NT2/D1 (cell line): ENCODE data around the gene RAP1GAP2.

ENCODE experiments used
- DNase-seq: peaks from one replicate; pipeline ENCODE4 v3.0.0-alpha.2; 2011; ENCODE audit warnings: low read depth, low spot score
- H3K27me3 ChIP-seq: 2 replicates; pipeline ENCODE4 v1.6.0; 2011; ENCODE audit warnings: mild to moderate bottlenecking; ENCODE audit not compliant: insufficient read length, insufficient read depth
- H3K36me3 ChIP-seq: 2 replicates; pipeline ENCODE4 v1.6.1; 2011; ENCODE audit warnings: mild to moderate bottlenecking, low read length, mixed read lengths; ENCODE audit not compliant: insufficient read depth, insufficient read length
- H3K4me1 ChIP-seq: 2 replicates; pipeline ENCODE4 v1.5.1; 2011; ENCODE audit not compliant: insufficient read depth, insufficient read length
- H3K4me3 ChIP-seq: 2 replicates; pipeline ENCODE4 v1.5.1; 2011; ENCODE audit warnings: low read depth; ENCODE audit not compliant: insufficient read length
- H3K9ac ChIP-seq: 2 replicates; pipeline ENCODE4 v1.6.0; 2011; ENCODE audit warnings: low read depth; ENCODE audit not compliant: insufficient read length
- H3K9me3 ChIP-seq: 2 replicates; pipeline ENCODE4 v1.5.1; 2011; ENCODE audit warnings: mild to moderate bottlenecking, low read length; ENCODE audit not compliant: insufficient read depth
- SUZ12 ChIP-seq: IDR thresholded peaks from 2 replicates; pipeline ENCODE4 v1.6.1; 2011; ENCODE audit not compliant: insufficient read length, insufficient read depth; ENCODE audit errors: extremely low read depth
- YY1 ChIP-seq: IDR thresholded peaks from 2 replicates; pipeline ENCODE4 v1.6.1; 2011; ENCODE audit not compliant: insufficient read length, insufficient read depth
- ZNF274 ChIP-seq: IDR thresholded peaks from 2 replicates; pipeline ENCODE4 v1.6.1; 2011; ENCODE audit warnings: mild to moderate bottlenecking, low read depth, low read length

Gene RAP1GAP2

DNA sequence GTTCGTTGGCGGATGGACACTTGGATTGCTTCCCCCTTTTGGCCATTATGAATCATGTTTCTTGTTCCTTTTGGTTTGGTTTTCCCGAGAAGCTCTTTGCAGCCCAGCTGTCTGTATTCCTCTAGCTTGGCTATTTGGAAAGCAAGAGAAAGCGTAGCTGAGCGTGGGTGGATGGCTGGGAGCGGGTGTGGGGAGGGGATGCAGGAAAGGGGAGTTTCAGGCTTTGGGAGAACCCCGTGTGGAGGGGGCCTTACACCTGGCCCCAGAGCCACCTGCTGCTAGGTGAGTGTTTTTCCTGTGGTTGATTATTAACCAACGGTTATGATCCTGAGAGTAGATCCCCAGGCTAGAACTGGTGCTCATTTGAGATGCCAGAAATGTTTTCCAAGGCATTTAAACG is 103.7 kb downstream of the RAP1GAP2 start:
- Histone ChIP-seq H3K9ac (no peak overlapping the region), H3K4me1 (peaks cover 9% of the 10 kb centered on the region), H3K27me3 (no peaks in the 10 kb centered on the region), H3K4me3 (no peak overlapping the region), H3K9me3 (no peaks in the 10 kb centered on the region), H3K36me3 (peaks cover 13% of the 10 kb centered on the region)
- TF ChIP-seq SUZ12 (no peak), YY1 (no peak), ZNF274 (no peak)
- DNase-seq: no peak

DNA sequence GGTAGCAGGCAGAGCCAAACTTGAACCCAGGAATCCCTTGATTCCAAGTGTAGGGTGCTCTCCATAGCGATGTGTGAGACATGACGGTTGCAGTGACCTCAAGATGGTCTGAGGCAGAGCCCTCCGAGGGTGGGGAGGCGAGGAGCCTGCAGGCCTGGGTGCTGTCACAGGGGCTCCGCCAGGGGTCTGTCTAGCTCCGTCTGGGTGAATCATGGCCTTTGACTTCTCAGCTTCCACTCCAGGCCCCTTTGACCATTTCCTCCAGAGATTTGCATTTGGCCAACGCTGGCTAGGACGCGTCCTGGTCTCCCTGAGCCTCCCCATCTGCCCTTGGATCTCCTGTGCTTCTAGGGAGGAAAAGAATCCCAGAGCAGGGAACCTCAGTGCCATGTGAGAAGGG is 104.6 kb downstream of the RAP1GAP2 start:
- peaks cover 19% of the 10 kb centered on the region for H3K36me3 ChIP-seq
- no peaks in the 10 kb centered on the region for H3K9me3 ChIP-seq
- H3K27me3 ChIP-seq: no peaks in the 10 kb centered on the region
- TF ChIP-seq ZNF274: no peak
- TF ChIP-seq SUZ12: no peak
- TF ChIP-seq YY1: no peak
- no peak for DNase-seq
- no peak overlapping the region for H3K4me3 ChIP-seq
- peaks cover 9% of the 10 kb centered on the region for H3K4me1 ChIP-seq
- H3K9ac ChIP-seq: no peak overlapping the region

DNA sequence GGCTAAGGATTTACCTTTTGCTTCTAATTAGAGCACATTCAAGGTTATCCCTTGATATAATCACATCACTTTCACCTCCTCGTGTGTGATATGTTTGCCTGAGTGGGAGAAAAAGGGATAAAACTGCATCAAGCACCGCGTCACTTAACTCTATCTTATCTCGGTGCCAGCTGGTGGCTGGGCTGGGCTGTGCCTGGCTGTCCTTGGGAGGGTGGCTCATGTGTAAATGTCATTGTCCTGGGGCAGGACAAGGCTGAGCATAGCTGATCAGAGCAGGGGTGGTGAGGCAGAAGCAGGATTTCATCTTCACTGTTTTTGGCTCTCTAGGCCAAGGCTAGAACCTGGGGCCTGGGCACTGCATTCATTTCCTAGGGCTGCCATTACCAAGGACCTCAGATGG is 105.3 kb downstream of the RAP1GAP2 start:
- Histone ChIP-seq H3K9me3 (no peaks in the 10 kb centered on the region), H3K36me3 (peaks cover 19% of the 10 kb centered on the region), H3K9ac (no peak overlapping the region), H3K4me3 (no peak overlapping the region), H3K27me3 (no peaks in the 10 kb centered on the region), H3K4me1 (peaks cover 9% of the 10 kb centered on the region)
- no peak for DNase-seq
- TF ChIP-seq ZNF274: no peak
- TF ChIP-seq SUZ12: no peak
- no peak for TF ChIP-seq YY1

DNA sequence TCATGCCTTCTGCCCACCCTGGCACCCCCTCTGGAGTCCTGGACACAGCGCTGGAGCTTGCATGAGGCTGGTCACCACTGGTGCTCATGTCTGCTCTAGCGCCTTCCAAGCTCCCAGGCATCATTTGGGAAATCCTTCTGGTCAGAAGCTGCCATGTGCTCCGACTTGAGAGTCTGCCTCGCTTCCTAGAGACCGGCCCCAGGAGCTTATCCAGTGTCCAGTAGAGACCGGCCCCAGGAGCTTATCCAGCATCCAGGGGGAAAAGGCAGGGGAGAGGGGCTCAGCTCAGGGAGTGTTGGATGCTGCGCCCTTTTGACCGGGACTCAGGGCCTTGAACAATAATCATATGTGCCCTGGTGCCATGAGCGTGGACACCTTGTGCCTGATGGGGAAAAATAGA is 106.3 kb downstream of the RAP1GAP2 start:
- Histone ChIP-seq H3K4me1 (peaks cover 9% of the 10 kb centered on the region), H3K27me3 (no peaks in the 10 kb centered on the region), H3K4me3 (no peak overlapping the region), H3K36me3 (peaks cover 19% of the 10 kb centered on the region), H3K9me3 (no peaks in the 10 kb centered on the region), H3K9ac (no peak overlapping the region)
- TF ChIP-seq SUZ12 (no peak), ZNF274 (no peak), YY1 (no peak)
- no peak for DNase-seq

GRCh38 chr17:2903193-2903974 is 107.1 kb downstream of the RAP1GAP2 start:
- Histone ChIP-seq H3K36me3 (peaks cover 22% of the 10 kb centered on the region), H3K9ac (no peak overlapping the region), H3K9me3 (no peaks in the 10 kb centered on the region), H3K4me1 (peaks cover 9% of the 10 kb centered on the region), H3K27me3 (no peaks in the 10 kb centered on the region), H3K4me3 (no peak overlapping the region)
- no peak for DNase-seq
- TF ChIP-seq SUZ12 (no peak), ZNF274 (no peak), YY1 (no peak)

- TF ChIP-seq ZNF274 (no peak), YY1 (no peak), SUZ12 (no peak)
- no peak for DNase-seq
- Histone ChIP-seq H3K36me3 (peaks cover 26% of the 10 kb centered on the region), H3K9me3 (no peaks in the 10 kb centered on the region), H3K4me3 (no peak overlapping the region), H3K27me3 (no peaks in the 10 kb centered on the region), H3K9ac (no peak overlapping the region), H3K4me1 (peaks cover 11% of the 10 kb centered on the region)
Observed at GRCh38 chr17:2904135-2904534, 107.9 kb downstream of the RAP1GAP2 start.

- Histone ChIP-seq H3K9ac (no peak overlapping the region), H3K36me3 (peaks cover 29% of the 10 kb centered on the region), H3K4me1 (peaks cover 12% of the 10 kb centered on the region), H3K4me3 (no peak overlapping the region), H3K27me3 (no peaks in the 10 kb centered on the region), H3K9me3 (no peaks in the 10 kb centered on the region)
- no peak for DNase-seq
- no peak for TF ChIP-seq YY1
- TF ChIP-seq ZNF274: no peak
- TF ChIP-seq SUZ12: no peak
Observed at GRCh38 chr17:2905269-2905668, 109.0 kb downstream of the RAP1GAP2 start.
